Neutrophil (primary cell): ENCODE results near the gene EEA1.

Source experiments
- H3K27ac ChIP-seq: fragments of 200-600 bp; sonication (generic); 2 replicates; pipeline ENCODE4 v1.5.1; 2016; ENCODE audit warnings: mild to moderate bottlenecking, moderate library complexity
- H3K27me3 ChIP-seq: fragments of 200-600 bp; sonication (generic); 2 replicates; pipeline ENCODE4 v1.6.0; 2016; ENCODE audit warnings: mild to moderate bottlenecking
- H3K36me3 ChIP-seq: fragments of 200-600 bp; sonication (generic); 2 replicates; pipeline ENCODE4 v1.5.1; 2017
- H3K4me1 ChIP-seq, 2 experiments: fragments of 200-600 bp in 1 of 2; sonication (generic) in 1 of 2; 1 replicate in 1 of 2; 2 replicates in 1 of 2; pipeline versions ENCODE4 v1.5.1 to v1.6.1; 2013 to 2016; ENCODE audit warnings: low read depth in 1 of 2, low read length in 1 of 2, mild to moderate bottlenecking in 1 of 2, moderate library complexity in 1 of 2; ENCODE audit not compliant: control insufficient read depth in 1 of 2, insufficient read depth in 1 of 2
- H3K4me3 ChIP-seq, 2 experiments: fragments of 200-600 bp in 1 of 2; sonication (generic) in 1 of 2; 1 replicate in 1 of 2; 2 replicates in 1 of 2; pipeline ENCODE4 v1.5.1; 2013 to 2016; ENCODE audit warnings: low read depth in 1 of 2, low read length in 1 of 2, mild to moderate bottlenecking in 1 of 2, moderate library complexity in 1 of 2
- H3K9me3 ChIP-seq: fragments of 200-600 bp; sonication (generic); 2 replicates; pipeline ENCODE4 v1.5.1; 2016
- CTCF ChIP-seq: fragments of 200-600 bp; sonication (generic); IDR thresholded peaks from 2 replicates; pipeline ENCODE4 v1.5.1; 2016; ENCODE audit warnings: antibody characterized with exemption

The EEA1 gene

GRCh38 chr12:92821142-92821541 is 108.0 kb downstream of the EEA1 start:
- no peak for TF ChIP-seq CTCF
- peaks cover 38% of the 10 kb centered on the region for H3K36me3 ChIP-seq
- H3K4me1 ChIP-seq = no peaks in the 10 kb centered on the region
- H3K9me3 ChIP-seq = no peaks in the 10 kb centered on the region
- H3K27ac ChIP-seq = no peak overlapping the region
- H3K4me3 ChIP-seq = no peak overlapping the region
- H3K27me3 ChIP-seq = no peaks in the 10 kb centered on the region

- Histone ChIP-seq H3K36me3 (peaks cover 33% of the 10 kb centered on the region), H3K27ac (no peak overlapping the region), H3K9me3 (no peaks in the 10 kb centered on the region), H3K27me3 (no peaks in the 10 kb centered on the region), H3K4me1 (no peaks in the 10 kb centered on the region), H3K4me3 (no peak overlapping the region)
- TF ChIP-seq CTCF = no peak
Observed at GRCh38 chr12:92814584-92814983, 114.5 kb downstream of the EEA1 start.

GRCh38 chr12:92810370-92810769 is 118.7 kb downstream of the EEA1 start:
- H3K27me3 ChIP-seq = no peaks in the 10 kb centered on the region
- H3K36me3 ChIP-seq = peaks cover 11% of the 10 kb centered on the region
- H3K4me1 ChIP-seq = no peaks in the 10 kb centered on the region
- H3K4me3 ChIP-seq = no peak overlapping the region
- H3K9me3 ChIP-seq = no peaks in the 10 kb centered on the region
- no peak for TF ChIP-seq CTCF
- H3K27ac ChIP-seq = no peak overlapping the region

- no peak overlapping the region for H3K4me3 ChIP-seq
- no peak for TF ChIP-seq CTCF
- H3K4me1 ChIP-seq = no peaks in the 10 kb centered on the region
- H3K9me3 ChIP-seq = no peaks in the 10 kb centered on the region
- H3K27ac ChIP-seq = no peak overlapping the region
- no peaks in the 10 kb centered on the region for H3K27me3 ChIP-seq
- H3K36me3 ChIP-seq = peaks cover 28% of the 10 kb centered on the region
Observed at GRCh38 chr12:92803903-92804302, 125.2 kb downstream of the EEA1 start.

- Histone ChIP-seq H3K27ac (no peak overlapping the region), H3K4me1 (no peaks in the 10 kb centered on the region), H3K36me3 (peaks cover 32% of the 10 kb centered on the region), H3K9me3 (no peaks in the 10 kb centered on the region), H3K4me3 (no peak overlapping the region), H3K27me3 (no peaks in the 10 kb centered on the region)
- TF ChIP-seq CTCF = no peak
Observed at GRCh38 chr12:92802906-92803305, 126.2 kb downstream of the EEA1 start.

GRCh38 chr12:92796650-92797049 is 132.4 kb downstream of the EEA1 start:
- H3K4me3 ChIP-seq = no peak overlapping the region

More at GRCh38 chr12:92796650-92797049, 132.4 kb downstream of the EEA1 start:
- H3K9me3 ChIP-seq = no peaks in the 10 kb centered on the region
- no peaks in the 10 kb centered on the region for H3K27me3 ChIP-seq
- no peak for TF ChIP-seq CTCF
- H3K27ac ChIP-seq = no peak overlapping the region
- H3K36me3 ChIP-seq = peaks cover 44% of the 10 kb centered on the region
- H3K4me1 ChIP-seq = no peaks in the 10 kb centered on the region
